Aorta (tissue), 5 donors: ENCODE results near the gene KLHDC8A. TPM values are rescaled to one million over a fixed set of nuclear protein-coding genes. Genes with fewer than 3 reads are reported as not detected.

Source experiments
- ATAC-seq: fragments of 200-7000 bp; cut with Tn5 transposase; one replicate; pipeline ENCODE4 v1.9.1; 2022; ENCODE audit warnings: moderate library complexity; ENCODE audit not compliant: low FRiP score
- DNase-seq, 2 donors: peaks; one replicate each; pipeline ENCODE4 v3.0.0-alpha.2; 2020
- H3K27ac ChIP-seq, 2 donors: one replicate each; pipeline ENCODE4 v1.5.1; 2013; ENCODE audit warnings: low read length in 2 of 2, mild to moderate bottlenecking in 2 of 2, moderate library complexity in 2 of 2, control low read depth in 1 of 2, inconsistent platforms in 1 of 2, low read depth in 1 of 2
- H3K27me3 ChIP-seq, 2 donors: one replicate each; pipeline ENCODE4 v1.6.1; 2013; ENCODE audit warnings: control low read depth in 1 of 2, low read length in 1 of 2, mild to moderate bottlenecking in 1 of 2, moderate library complexity in 1 of 2; ENCODE audit not compliant: insufficient read depth in 2 of 2, control insufficient read depth in 1 of 2
- H3K36me3 ChIP-seq, 2 donors: one replicate each; pipeline ENCODE4 v1.6.1; 2013; ENCODE audit warnings: control low read depth in 1 of 2, low read length in 1 of 2, mild to moderate bottlenecking in 1 of 2; ENCODE audit not compliant: insufficient read depth in 2 of 2, control insufficient read depth in 1 of 2
- H3K4me1 ChIP-seq, 2 donors: one replicate each; pipeline ENCODE4 v1.6.1; 2013; ENCODE audit warnings: low read length in 2 of 2, control low read depth in 1 of 2, mild to moderate bottlenecking in 1 of 2, moderate library complexity in 1 of 2; ENCODE audit not compliant: insufficient read depth in 2 of 2, control insufficient read depth in 1 of 2
- H3K4me3 ChIP-seq, 2 donors: one replicate each; pipeline ENCODE4 v1.5.1; 2013; ENCODE audit warnings: low read length in 2 of 2, control low read depth in 1 of 2, mild to moderate bottlenecking in 1 of 2
- H3K9me3 ChIP-seq: one replicate; pipeline ENCODE4 v1.6.1; 2013; ENCODE audit warnings: mild to moderate bottlenecking, low read length; ENCODE audit not compliant: control insufficient read depth
- WGBS, 2 donors: extraction: QIAGEN DNeasy Blood & Tissue Kit; methylation state at CpG; one replicate each; pipeline ENCODE4 v1.1.7; 2013; 5-methylcytosine and 5-hydroxymethylcytosine counted together
- intact Hi-C, 2 donors: fragments of 100-400 bp; cut with DNase I; formaldehyde crosslinking; loops; one replicate each; pipeline versions ENCODE4 v1.14.2 to v1.15.0; 2022
- polyA plus RNA-seq, 2 donors: library from polyadenylated mRNA; stranded (reverse); fragments of 200-250 nt; gene quantifications; one replicate each; pipeline ENCODE4 v1.2.3, GENCODE V29; 2013
- total RNA-seq, 2 donors: library from RNA; stranded (reverse); fragmentation: NEBNext Ultra II Directional; extraction: Animal tissue kit (Norgen Biotek cat#: 25700); gene quantifications; one replicate each; pipeline ENCODE4 v1.2.1, GENCODE V29; 2021
- donor health status: healthy with polysubstance abuse.
- donor health status: Bipolar disorder and iron deficiency.
- donor health status: DM: no; HTN: no; CAD: no.
- donor health status: DM: no; HTN: no; CAD: no.
- donor health status: DM: yes; HTN: yes; CAD: no.

Gene KLHDC8A
- total and polyA plus RNA-seq, 4 donors = 1.2 TPM; not detected in 3

- Histone ChIP-seq H3K27me3 (no peaks in the 10 kb centered on the region), H3K27ac (peak overlapping the region; percentile 52 to 81), H3K9me3 (no peaks in the 10 kb centered on the region), H3K36me3 (no peaks in the 10 kb centered on the region), H3K4me3 (no peak overlapping the region), H3K4me1 (peaks cover 3 to 4% of the 10 kb centered on the region in 2 donors)
- ATAC-seq (no peak), DNase-seq (no peak)
- WGBS, 2 donors = 4 to 6% methylated on average over 10 of the region's 10 CpGs
- intact Hi-C loops = no loop called here
Measured at GRCh38 chr1:205374210-205375078, 17.7 kb upstream of the KLHDC8A start.

DNA sequence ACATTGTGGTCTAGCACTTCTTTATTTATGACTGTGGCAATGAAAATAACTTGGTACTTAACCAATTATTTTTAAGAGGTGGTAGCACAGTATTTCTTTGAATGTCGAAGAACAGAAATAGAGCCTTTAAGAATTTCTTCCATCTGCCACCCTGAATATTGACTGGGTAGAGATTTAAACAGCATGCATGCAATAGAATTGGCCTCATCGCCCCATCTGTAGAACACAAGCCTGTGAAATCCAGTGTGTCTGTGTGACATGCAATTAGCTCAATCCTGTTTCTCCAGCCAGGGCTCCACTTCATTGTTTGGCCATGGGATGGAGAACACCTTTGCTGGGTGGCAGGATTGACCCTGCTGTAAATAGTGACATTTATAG lies 17.1 kb upstream of the KLHDC8A start:
- Histone ChIP-seq H3K36me3 (no peaks in the 10 kb centered on the region), H3K4me1 (peaks cover 3 to 4% of the 10 kb centered on the region in 2 donors), H3K4me3 (no peak overlapping the region), H3K9me3 (no peaks in the 10 kb centered on the region), H3K27ac (peak overlapping the region; percentile 52 to 81), H3K27me3 (no peaks in the 10 kb centered on the region)
- no peak for DNase-seq
- WGBS, 2 donors = 24 to 26% methylated on average over 2 of the region's 2 CpGs
- no peak for ATAC-seq
- intact Hi-C loops = no loop called here

GRCh38 chr1:205373022-205373797 lies 16.5 kb upstream of the KLHDC8A start:
- intact Hi-C loops = no loop called here
- ATAC-seq (no peak), DNase-seq (no peak)
- no peaks in the 10 kb centered on the region for H3K36me3 ChIP-seq
- peak overlapping the region; percentile 49 to 74 for H3K27ac ChIP-seq
- no peaks in the 10 kb centered on the region for H3K9me3 ChIP-seq
- no peaks in the 10 kb centered on the region for H3K27me3 ChIP-seq
- peaks cover 3 to 4% of the 10 kb centered on the region in 2 donors for H3K4me1 ChIP-seq
- no peak overlapping the region for H3K4me3 ChIP-seq
- WGBS, 2 donors = 18 to 19% methylated on average over 9 of the region's 9 CpGs

DNA sequence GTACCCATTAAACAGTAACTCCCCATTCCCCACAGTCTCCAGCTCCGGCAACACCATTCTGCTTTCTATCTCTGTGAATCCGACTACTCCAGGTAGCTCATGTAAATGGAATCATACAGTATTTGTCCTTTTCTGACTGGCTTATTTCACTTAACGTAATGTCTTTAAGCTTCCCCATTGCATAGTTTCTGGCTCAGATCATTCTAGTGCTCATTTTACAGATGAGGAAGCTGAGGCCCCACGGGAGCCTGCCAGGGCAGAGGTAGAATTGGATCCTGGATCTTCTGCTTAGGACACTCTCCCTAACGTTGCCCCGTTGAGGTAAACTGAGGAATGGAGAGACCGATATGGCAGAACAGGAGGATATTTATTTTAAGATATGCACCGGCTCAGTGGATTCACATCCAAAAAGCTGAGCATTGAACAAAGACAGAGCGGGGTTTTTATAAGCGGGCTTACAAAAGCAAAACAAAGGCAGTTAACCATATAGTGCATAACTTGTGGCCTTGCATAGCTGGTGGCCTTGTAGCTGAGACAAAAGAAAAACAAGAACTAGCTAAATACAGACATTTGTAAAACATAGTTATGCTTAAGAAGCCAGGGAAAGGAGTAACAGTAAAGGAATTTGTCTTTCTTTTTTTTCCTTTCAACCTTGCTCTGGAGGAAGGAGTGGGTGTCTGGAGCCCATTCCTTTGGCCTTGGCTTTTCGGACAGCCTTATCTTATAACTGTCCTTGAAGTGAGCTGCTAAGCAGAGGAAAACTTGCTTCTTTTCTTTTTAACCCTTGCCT lies 15.3 kb upstream of the KLHDC8A start:
- intact Hi-C loops = no loop called here
- H3K4me3 ChIP-seq = no peak overlapping the region
- peak overlapping the region; percentile 49 to 84 for H3K27ac ChIP-seq
- H3K27me3 ChIP-seq = no peaks in the 10 kb centered on the region
- H3K9me3 ChIP-seq = no peaks in the 10 kb centered on the region
- DNase-seq (no peak), ATAC-seq (no peak)
- 14 to 17% methylated on average over 11 of the region's 11 CpGs for whole genome bisulfite sequencing, 2 donors
- H3K36me3 ChIP-seq = no peaks in the 10 kb centered on the region
- peaks cover 3 to 4% of the 10 kb centered on the region in 2 donors for H3K4me1 ChIP-seq

DNA sequence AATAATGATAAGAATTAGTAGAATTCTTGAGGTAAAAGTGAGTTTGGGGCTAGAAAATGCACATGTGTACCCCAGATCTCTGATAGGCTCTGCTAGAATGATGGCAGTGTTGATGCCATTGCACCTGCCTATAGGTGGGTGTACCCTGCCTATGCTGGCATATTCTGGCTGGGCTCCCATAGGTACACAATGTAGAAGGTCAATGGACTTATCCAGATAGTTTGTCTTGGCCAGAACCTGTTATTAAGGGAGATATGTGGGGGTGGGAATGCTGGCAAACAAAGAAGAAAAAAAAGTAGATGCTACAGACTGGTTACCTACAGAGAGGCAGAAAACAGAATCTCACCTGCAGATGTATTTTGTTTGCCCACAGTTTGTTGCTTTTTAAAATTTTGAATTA lies 14.1 kb upstream of the KLHDC8A start:
- H3K36me3 ChIP-seq = no peaks in the 10 kb centered on the region
- H3K9me3 ChIP-seq = no peaks in the 10 kb centered on the region
- no peak overlapping the region for H3K27ac ChIP-seq
- no peaks in the 10 kb centered on the region for H3K27me3 ChIP-seq
- no peak overlapping the region for H3K4me3 ChIP-seq
- intact Hi-C loops = no loop called here
- ATAC-seq (no peak), DNase-seq (no peak)
- H3K4me1 ChIP-seq = peaks cover 3 to 4% of the 10 kb centered on the region in 2 donors

GRCh38 chr1:205369701-205370123 lies 13.0 kb upstream of the KLHDC8A start:
- intact Hi-C loops = no loop called here
- WGBS, 2 donors = 28 to 30% methylated on average over 3 of the region's 3 CpGs

GRCh38 chr1:205368478-205368877 lies 11.8 kb upstream of the KLHDC8A start:
- WGBS, 2 donors = 97% methylated on average over 6 of the region's 6 CpGs
- Histone ChIP-seq H3K27me3 (no peaks in the 10 kb centered on the region), H3K4me1 (no peaks in the 10 kb centered on the region), H3K9me3 (no peaks in the 10 kb centered on the region), H3K27ac (no peak overlapping the region), H3K36me3 (no peaks in the 10 kb centered on the region), H3K4me3 (no peak overlapping the region)
- no peak for ATAC-seq
- DNase-seq = no peak
- intact Hi-C loops = no loop called here

More at GRCh38 chr1:205369701-205370123, 13.0 kb upstream of the KLHDC8A start:
- H3K4me3 ChIP-seq = no peak overlapping the region
- no peaks in the 10 kb centered on the region for H3K36me3 ChIP-seq
- H3K27ac ChIP-seq = peak overlapping the region in 1 of 2 donors; percentile 34
- no peaks in the 10 kb centered on the region for H3K9me3 ChIP-seq
- DNase-seq = no peak
- ATAC-seq = no peak
- peaks cover 2 to 3% of the 10 kb centered on the region in 2 donors for H3K4me1 ChIP-seq
- no peaks in the 10 kb centered on the region for H3K27me3 ChIP-seq

- intact Hi-C loops = no loop called here
- no peaks in the 10 kb centered on the region for H3K4me1 ChIP-seq
- no peaks in the 10 kb centered on the region for H3K36me3 ChIP-seq
- no peaks in the 10 kb centered on the region for H3K9me3 ChIP-seq
- no peak overlapping the region for H3K27ac ChIP-seq
- no peak for DNase-seq
- WGBS, 2 donors = 30% methylated on average over 8 of the region's 8 CpGs
- no peak overlapping the region for H3K4me3 ChIP-seq
- no peaks in the 10 kb centered on the region for H3K27me3 ChIP-seq
- ATAC-seq = no peak
Measured at GRCh38 chr1:205365945-205366463, 9.3 kb upstream of the KLHDC8A start.
